ENCODE measurements around the gene PLAC9.

DNA sequence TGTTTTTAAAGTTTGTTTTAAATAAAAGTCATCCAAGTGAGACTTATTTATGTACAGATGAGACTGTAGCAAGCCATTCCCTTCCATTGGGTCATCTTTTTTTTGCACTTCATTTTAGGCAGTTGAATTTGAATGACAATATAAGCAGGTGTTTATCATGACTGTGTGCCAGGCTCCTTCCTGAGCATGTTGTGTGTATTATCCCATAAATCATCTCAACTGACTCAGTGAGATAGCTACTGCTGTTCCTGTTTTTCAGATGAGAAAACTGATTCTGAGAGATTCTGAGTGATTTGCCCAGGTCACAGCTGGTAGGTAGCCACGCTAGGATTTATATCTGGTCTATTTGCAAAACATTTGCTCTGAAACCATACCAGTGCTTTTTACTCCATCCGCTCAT is 42.4 kb upstream of the PLAC9 start:
- TF ChIP-seq, protein P1, sequence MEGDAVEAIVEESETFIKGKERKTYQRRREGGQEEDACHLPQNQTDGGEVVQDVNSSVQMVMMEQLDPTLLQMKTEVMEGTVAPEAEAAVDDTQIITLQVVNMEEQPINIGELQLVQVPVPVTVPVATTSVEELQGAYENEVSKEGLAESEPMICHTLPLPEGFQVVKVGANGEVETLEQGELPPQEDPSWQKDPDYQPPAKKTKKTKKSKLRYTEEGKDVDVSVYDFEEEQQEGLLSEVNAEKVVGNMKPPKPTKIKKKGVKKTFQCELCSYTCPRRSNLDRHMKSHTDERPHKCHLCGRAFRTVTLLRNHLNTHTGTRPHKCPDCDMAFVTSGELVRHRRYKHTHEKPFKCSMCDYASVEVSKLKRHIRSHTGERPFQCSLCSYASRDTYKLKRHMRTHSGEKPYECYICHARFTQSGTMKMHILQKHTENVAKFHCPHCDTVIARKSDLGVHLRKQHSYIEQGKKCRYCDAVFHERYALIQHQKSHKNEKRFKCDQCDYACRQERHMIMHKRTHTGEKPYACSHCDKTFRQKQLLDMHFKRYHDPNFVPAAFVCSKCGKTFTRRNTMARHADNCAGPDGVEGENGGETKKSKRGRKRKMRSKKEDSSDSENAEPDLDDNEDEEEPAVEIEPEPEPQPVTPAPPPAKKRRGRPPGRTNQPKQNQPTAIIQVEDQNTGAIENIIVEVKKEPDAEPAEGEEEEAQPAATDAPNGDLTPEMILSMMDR (IDR thresholded peaks at IDR 0.05) = no peak
- TF ChIP-seq POLR2A (IDR thresholded peaks at IDR 0.05) (no peak), POLR2AphosphoS5 (IDR thresholded peaks at IDR 0.05) (no peak)

All from breast epithelium (tissue), 3 donors.